22Rv1 (cell line): Measurements from ENCODE around the gene ANKS1B.

ENCODE experiments used
- H3K27ac ChIP-seq: fragments of 450-650 bp; 2 replicates; pipeline ENCODE4 v1.5.1; 2017
- ZFX ChIP-seq: fragments of 450-650 bp; IDR thresholded peaks from 2 replicates; pipeline ENCODE4 v1.6.1; 2017; ENCODE audit warnings: antibody characterized with exemption, borderline replicate concordance
- TF ChIP-seq, protein P1 (sequence below): fragments of 450-650 bp; IDR thresholded peaks from 2 replicates; pipeline ENCODE4 v1.5.1; 2017; ENCODE audit warnings: mild to moderate bottlenecking

ANKS1B gene

DNA sequence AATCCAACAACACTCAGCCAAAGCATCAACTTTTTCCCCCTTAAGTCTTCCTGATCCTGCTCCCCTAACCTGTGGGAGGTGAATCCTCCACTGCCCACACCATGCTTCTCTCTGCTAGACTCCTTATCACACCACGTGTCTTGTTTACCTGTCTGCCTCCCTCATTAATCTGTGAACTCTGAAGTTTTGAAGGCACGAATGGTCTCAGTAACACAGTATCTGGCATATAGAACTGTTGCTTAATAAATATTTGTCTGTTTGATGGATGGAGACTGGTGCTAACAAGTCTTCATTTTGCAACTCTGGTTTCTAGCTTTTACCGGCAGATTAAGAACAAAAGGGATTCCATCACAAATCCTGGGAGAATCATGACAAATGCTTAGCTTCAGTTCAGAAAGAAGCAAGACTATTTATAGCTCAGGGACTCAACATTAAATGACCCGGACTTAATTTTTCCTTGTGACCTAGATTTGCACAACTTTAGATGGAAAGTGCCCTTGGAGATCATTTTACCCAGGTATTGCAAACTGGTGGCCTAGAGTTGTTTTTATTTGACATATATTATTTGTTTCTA is 1072.2 kb downstream of the ANKS1B start:
- no peak for TF ChIP-seq ZFX
- TF ChIP-seq, protein P1, sequence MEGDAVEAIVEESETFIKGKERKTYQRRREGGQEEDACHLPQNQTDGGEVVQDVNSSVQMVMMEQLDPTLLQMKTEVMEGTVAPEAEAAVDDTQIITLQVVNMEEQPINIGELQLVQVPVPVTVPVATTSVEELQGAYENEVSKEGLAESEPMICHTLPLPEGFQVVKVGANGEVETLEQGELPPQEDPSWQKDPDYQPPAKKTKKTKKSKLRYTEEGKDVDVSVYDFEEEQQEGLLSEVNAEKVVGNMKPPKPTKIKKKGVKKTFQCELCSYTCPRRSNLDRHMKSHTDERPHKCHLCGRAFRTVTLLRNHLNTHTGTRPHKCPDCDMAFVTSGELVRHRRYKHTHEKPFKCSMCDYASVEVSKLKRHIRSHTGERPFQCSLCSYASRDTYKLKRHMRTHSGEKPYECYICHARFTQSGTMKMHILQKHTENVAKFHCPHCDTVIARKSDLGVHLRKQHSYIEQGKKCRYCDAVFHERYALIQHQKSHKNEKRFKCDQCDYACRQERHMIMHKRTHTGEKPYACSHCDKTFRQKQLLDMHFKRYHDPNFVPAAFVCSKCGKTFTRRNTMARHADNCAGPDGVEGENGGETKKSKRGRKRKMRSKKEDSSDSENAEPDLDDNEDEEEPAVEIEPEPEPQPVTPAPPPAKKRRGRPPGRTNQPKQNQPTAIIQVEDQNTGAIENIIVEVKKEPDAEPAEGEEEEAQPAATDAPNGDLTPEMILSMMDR = no peak
- no peak overlapping the region for H3K27ac ChIP-seq

DNA sequence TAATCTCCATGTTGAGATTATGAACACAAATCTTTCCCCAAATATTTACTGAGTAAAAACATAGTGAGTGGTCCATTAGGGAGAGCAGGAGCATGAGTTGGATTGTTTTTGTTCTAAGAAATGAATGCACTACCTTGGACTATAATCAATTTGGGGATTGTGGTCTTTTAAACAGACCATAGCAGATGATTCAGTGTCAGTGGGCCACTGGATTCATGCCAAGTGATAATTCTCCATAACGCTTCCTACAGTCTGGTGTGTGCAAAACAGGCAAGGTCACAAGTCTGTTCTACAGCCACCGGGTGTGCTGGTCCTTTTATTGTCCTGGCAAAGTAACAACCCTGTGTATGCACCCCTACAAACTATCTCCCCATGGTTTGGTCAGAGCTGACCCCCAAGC is 1073.3 kb downstream of the ANKS1B start:
- TF ChIP-seq, protein P1 = no peak
- TF ChIP-seq ZFX = no peak

DNA sequence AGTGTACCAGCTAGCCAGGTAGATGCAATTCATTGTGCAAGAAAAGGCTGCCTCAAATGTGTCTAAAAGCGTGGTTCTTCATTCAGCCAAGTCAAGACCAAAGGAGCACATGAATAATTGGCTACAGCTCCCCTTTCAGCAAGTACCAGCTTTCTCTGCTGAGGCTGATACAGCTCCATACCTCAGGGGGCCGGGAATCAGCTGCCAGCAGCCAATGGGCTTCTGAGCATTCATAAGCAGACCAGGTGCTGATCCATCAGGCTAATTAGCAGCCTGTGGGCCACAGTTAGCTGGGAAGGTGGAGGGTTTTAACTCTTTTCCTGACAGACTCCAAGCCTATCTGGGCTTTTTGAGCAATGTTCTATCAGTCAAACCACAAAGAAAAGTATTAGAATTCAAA is 1075.0 kb downstream of the ANKS1B start:
- H3K27ac ChIP-seq = no peak overlapping the region
- TF ChIP-seq, protein P1 = no peak
- TF ChIP-seq ZFX = no peak

More for the DNA sequence above, 1073.3 kb downstream of the ANKS1B start:
- H3K27ac ChIP-seq = no peak overlapping the region

DNA sequence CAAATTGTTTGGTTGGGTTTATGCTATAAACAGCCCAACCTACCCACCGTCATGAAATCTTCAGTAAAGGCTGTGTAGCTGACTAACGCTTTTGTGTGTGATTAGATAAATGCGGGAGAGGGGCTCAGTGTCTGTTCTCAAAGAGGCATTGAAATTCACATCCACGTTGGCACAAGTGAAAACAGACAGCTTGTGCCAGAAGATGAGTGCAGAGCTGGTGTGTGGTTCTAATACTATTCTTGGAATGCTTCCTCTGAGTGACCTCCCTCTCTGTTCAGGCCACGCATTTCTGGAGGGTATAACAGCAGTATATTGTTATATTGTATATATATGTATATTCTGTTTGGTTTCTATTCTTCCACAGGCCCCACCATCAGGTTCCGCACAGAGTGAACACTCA is 1075.9 kb downstream of the ANKS1B start:
- TF ChIP-seq, protein P1 = no peak
- H3K27ac ChIP-seq = no peak overlapping the region

DNA sequence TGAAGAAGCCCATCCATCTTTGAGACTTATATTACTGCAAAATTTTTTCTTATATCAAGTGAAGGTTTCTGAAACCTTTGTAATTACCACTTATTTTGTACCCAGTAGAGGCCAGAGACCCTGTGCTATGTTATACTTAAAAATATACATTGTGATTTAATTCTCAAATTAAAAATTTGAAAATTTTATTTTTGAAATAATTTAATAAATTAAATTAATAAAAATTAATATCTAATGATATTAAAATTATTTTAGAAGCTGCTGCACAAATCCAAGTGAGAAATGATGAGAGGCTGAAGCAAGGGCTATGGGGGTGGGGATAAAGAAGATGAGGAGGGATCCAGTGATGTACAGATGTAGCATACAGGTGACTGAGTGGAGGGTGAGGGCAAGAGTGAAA is 1080.9 kb downstream of the ANKS1B start:
- TF ChIP-seq ZFX = no peak
- TF ChIP-seq, protein P1 = no peak
- no peak overlapping the region for H3K27ac ChIP-seq

DNA sequence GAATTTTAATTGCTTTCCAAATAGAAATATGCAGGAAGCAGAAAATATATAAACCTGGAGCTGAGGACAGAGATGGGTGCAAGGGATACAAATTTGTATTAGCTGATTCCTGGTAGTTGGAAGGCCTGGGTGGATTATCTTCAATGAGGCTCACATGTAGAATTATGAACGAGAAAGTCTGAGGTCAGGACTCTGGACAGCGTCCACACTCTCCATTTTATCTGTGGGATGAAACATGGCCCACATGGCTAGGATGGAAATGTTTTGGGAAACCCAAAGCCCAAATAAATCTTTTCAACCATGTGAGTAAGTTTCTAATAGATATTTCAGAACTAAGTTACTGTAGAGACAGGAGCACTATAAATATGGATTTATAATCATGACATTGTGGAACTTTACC is 1083.5 kb downstream of the ANKS1B start:
- no peak overlapping the region for H3K27ac ChIP-seq
- TF ChIP-seq, protein P1 = no peak

DNA sequence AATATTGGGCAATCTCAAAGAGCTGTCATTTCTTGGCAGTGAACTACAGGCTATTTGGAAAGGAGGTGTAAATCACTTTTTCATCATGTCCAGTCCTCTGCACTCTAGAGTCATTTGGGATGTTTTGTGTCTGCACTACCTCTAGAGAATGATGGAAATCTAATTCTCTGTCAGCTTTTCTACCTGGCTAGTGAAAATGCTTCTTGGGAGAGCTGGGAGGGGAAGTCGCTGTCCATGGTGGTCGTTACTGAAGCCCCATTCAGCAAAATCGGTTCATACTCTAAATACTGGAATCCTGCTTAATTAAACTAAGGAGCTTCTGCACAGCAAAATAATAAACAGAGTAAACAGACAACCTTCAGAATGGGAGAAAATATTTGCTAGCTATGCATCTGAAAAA is 1087.8 kb downstream of the ANKS1B start:
- TF ChIP-seq ZFX = no peak
- TF ChIP-seq, protein P1 = no peak
- H3K27ac ChIP-seq = no peak overlapping the region
